SH-SY5Y (cell line): Measurements from ENCODE around the gene SLC25A10.

ENCODE experiments used
- GATA2 ChIP-seq: IDR thresholded peaks from 2 replicates; pipeline ENCODE4 v1.6.1; 2011; ENCODE audit warnings: mild to moderate bottlenecking, low read depth, low read length
- GATA3 ChIP-seq: IDR thresholded peaks from 2 replicates; pipeline ENCODE4 v1.6.1; 2011; ENCODE audit warnings: low read depth, mild to moderate bottlenecking, low read length, moderate library complexity

SLC25A10 gene

GRCh38 chr17:81711814-81712467, at the start of gene SLC25A10:
TSS of gene SLC25A10 (plus strand) at chr17:81712284. CDS start at chr17:81712427, 143 bp downstream.
- no peak for TF ChIP-seq GATA2
- no peak for TF ChIP-seq GATA3

DNA sequence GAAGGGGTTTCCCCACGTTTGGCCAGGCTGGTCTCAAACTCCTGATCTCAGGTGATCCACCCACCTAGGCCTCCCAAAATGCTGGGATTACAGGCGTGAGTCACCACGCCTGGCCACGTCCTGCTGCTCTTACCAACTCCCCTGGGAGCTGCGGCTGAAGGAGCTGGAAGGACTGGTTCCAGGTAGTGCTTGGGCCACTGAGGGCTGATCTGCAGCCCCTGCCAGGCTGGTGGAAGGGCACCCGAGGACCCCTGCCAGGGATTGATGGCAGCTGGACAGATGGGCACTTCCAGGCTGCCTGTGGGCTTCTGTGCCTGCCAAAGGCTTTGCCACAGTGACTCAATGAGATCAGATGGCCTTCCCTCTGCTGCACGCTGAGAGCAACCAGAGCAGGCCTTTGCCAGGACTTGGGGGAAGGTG, 48.0 kb upstream of the SLC25A10 start:
- TF ChIP-seq GATA2 (no peak), GATA3 (no peak)

DNA sequence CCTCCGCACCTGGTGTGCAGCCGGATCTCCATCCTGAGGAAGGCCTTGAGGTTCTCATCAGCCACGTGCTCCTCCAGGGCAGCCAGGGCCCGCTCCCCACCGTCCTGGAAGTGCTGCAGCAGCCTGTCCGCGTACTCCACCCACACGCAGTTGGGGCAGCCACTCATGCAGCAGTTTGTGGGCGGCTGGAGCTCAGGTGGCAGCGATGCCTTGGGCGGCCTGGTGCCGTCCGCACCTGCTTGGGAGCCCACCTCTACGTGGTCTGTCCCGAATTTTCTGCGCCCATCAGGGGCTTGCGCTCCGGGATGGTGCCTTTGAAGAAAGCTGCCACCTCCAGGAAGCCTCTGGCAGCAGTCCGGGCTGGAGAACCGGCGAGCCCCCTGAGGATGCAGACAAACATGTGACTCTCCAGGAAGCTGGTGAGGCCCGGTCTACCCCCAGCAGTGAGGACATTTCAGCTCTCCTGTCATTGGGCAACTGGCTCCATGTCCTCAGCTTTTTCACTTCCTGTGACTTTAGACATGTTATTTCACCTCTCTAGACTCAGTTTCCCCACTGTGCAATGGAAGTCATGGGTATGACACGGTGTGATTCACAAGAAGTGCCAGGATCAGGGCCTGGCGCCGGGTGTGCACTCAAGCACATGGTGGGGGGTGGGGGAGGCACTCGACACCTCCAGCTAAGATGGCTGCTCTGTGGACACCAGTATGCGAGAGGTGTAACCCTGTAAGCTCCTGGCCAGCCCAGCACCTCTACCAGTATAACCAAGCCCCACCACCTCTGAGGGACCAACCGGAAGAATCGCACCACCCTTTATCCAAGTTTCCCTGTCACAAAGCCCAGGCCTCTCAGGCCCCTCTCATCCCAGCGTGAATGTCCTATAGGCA, 46.6 kb upstream of the SLC25A10 start:
- TF ChIP-seq GATA2 = no peak
- no peak for TF ChIP-seq GATA3

DNA sequence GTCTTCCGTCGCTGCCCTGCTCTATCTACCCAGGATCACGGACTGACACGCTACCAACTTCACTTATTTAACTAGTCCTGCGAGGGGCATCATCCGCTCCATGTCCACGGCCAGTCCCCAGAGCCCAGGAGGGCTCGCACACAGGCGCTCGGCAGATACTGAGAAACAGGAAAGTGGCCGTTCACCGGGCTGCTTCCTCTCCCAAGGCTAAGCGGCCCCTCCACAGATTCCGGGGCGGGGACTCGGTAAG, 46.1 kb upstream of the SLC25A10 start:
- TF ChIP-seq GATA2 (no peak), GATA3 (no peak)

DNA sequence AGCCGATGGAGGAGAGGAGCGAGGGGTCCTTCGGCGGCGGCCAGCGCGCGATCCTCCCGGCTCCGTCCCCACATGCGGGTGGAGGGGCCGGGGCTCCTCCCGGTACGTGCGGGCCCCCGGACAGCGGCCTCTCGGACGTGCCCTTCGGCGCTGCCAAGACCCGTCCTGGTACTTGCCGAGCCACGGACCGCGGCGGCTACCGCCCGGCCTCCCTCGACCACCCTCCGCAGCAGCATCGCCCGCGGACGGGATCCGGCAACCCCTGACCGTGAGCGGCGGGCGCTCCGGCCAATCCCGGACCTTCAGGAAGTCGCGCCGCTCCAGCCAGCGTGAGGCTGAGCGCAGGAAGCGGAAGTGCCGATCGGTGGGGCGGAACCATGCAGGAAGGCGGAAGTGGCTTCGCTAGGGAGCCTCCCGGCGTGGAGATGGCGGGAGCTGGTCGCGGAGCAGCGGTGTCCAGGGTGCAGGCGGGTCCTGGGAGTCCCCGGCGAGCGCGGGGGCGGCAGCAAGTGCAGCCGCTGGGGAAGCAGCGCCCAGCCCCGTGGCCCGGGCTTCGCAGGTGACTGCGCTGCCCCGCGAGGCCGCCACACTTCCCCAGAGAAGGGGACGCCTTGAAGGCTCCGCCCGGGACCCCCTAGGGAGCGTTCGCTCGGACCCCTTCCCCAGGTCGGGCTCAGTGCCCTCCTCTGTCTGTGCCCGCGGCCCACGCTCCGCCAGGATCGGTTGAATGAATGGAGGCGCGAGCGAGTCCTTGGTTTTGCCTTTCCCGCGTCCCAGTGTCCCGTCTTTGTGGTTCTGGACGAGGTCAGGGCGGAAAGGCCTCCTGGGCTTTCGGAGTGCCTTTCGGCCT, 45.5 kb upstream of the SLC25A10 start, which contains the start of the genes CCDC137 and OXLD1:
Gene CCDC137, plus strand, starts transcription at position 396 of the 850 bp plus-strand sequence. Its CDS starts 30 bp downstream, at position 426.
Gene OXLD1, minus strand, starts transcription at position 264 of the 850 bp plus-strand sequence. Its CDS starts 28 bp downstream, at position 236.
- TF ChIP-seq GATA2 = no peak
- TF ChIP-seq GATA3 = no peak

GRCh38 chr17:81667754-81668153, 44.3 kb upstream of the SLC25A10 start:
- TF ChIP-seq GATA3 (no peak), GATA2 (no peak)

DNA sequence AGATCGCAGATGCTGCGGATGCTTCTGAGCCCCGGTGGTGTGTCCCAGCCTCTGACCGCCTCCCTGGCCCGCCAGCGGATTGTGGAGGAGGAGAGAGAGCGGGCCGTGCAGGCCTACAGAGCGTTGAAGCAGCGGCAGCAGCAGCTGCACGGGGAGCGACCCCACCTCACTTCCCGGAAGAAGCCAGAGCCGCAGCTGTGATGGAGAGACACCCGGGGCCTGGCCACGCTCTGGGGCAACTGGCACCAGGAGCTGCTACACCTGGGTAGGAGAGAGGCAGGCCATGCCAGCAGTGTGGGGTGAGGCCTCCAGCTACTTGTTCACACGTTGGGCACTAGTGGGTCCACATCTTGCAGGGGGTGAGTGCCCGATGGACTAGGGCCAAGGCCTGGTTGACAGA, 39.6 kb upstream of the SLC25A10 start:
- no peak for TF ChIP-seq GATA3

DNA sequence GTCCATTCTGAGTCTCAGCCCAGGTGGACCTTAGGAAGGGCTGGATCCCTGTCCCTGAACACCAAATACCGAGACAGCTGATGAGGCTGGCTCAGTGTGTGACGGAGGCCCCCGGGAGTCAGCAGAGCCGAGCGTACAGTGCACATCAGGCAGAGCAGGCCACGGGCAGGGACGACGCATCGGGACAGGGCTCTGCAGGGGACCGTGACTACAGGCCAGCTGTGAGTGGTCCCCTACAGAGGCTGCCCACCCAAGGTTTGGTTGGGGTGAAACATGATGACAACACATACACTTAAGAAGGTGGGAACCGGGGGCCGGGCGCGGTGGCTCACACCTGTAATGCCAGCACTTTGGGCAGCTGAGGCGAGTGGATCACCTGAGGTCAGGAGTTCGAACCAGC, 39.1 kb upstream of the SLC25A10 start:
- TF ChIP-seq GATA3 (no peak), GATA2 (no peak)

DNA sequence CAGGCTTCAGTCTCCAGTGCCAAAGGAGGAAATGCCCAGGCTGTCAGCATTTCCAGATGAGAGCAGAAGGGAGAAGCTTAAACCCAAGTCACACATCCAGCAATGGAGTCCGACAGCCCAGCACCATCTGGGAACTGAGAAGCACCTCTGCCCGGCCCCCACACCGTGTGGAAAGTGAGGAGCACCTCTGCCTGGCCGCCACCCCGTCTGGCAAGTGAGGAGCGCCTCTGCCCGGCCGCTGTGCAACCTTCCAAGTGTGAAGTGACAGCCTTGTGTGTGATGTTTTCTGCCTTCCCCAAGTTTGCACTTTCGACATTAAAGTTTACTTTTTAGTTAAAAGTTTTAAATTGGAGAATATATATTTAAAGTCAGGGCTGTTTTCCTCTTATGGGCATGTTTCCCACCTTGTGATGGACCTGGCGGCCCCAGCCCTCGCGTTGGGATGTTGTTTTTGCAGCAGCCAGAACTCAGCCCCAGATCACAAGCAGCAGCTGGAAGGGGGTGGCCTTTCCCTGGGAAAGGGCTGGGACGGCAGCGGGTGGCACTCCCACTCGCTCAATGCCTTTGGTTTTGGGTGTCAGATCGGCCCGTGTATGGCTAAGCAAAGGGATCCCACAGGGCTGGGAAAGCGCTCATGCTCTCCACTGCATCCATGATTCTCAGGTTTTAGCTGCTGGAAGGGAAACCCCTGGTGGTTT, 38.4 kb upstream of the SLC25A10 start:
- TF ChIP-seq GATA2 = no peak
- no peak for TF ChIP-seq GATA3

- TF ChIP-seq GATA3 (no peak), GATA2 (no peak)
These were observed 35.2 kb upstream of the SLC25A10 start for GRCh38 chr17:81676906-81677305.

- TF ChIP-seq GATA2 (no peak), GATA3 (no peak)
These were observed 31.9 kb upstream of the SLC25A10 start for GRCh38 chr17:81680150-81680549.

GRCh38 chr17:81681672-81682071, 30.4 kb upstream of the SLC25A10 start:
- no peak for TF ChIP-seq GATA3
- TF ChIP-seq GATA2 = no peak

GRCh38 chr17:81682565-81683207, 29.4 kb upstream of the SLC25A10 start:
- TF ChIP-seq GATA3 (no peak), GATA2 (no peak)
